Loucy (cell line): ENCODE data around the gene TNNC1.

Experiments
- H2AFZ ChIP-seq: fragments of 200-600 bp; sonication (generic); 2 replicates; pipeline ENCODE4 v1.6.0; 2016; ENCODE audit warnings: antibody characterized with exemption, mild to moderate bottlenecking, low read length, moderate library complexity
- H3F3A ChIP-seq: fragments of 200-600 bp; 2 replicates; pipeline ENCODE4 v1.6.0; 2016; ENCODE audit warnings: antibody characterized with exemption, low read depth, mild to moderate bottlenecking
- H3K27me3 ChIP-seq: fragments of 200-600 bp; sonication (generic); 2 replicates; pipeline ENCODE4 v1.6.1; 2014; ENCODE audit warnings: low read length, mild to moderate bottlenecking; ENCODE audit not compliant: insufficient read depth, poor library complexity, severe bottlenecking
- H3K36me3 ChIP-seq: fragments of 200-600 bp; sonication (generic); 2 replicates; pipeline ENCODE4 v1.6.1; 2016; ENCODE audit warnings: low read length; ENCODE audit not compliant: insufficient read depth
- H3K4me1 ChIP-seq: fragments of 200-600 bp; sonication (generic); 2 replicates; pipeline ENCODE4 v1.5.1; 2014; ENCODE audit warnings: low read length, mild to moderate bottlenecking; ENCODE audit not compliant: insufficient read depth, poor library complexity, severe bottlenecking
- H3K4me2 ChIP-seq: fragments of 200-600 bp; sonication (generic); 2 replicates; pipeline ENCODE4 v1.6.0; 2014; ENCODE audit warnings: antibody characterized with exemption, low read length, low read depth, mild to moderate bottlenecking; ENCODE audit not compliant: poor library complexity, severe bottlenecking
- H3K4me3 ChIP-seq: fragments of 200-600 bp; sonication (generic); 2 replicates; pipeline ENCODE4 v1.5.1; 2014; ENCODE audit warnings: low read length, mild to moderate bottlenecking, mixed read lengths; ENCODE audit not compliant: poor library complexity, severe bottlenecking
- H3K79me2 ChIP-seq: fragments of 200-600 bp; sonication (generic); 2 replicates; pipeline ENCODE4 v1.6.1; 2014; ENCODE audit warnings: low read length; ENCODE audit not compliant: insufficient read depth
- H3K9ac ChIP-seq: fragments of 200-600 bp; sonication (generic); 2 replicates; pipeline ENCODE4 v1.6.0; 2014; ENCODE audit warnings: mild to moderate bottlenecking, low read depth, low read length, moderate library complexity; ENCODE audit not compliant: poor library complexity, severe bottlenecking
- H3K9me2 ChIP-seq: fragments of 200-600 bp; sonication (generic); replicated peaks from 2 replicates; pipeline ENCODE4 v1.6.1; 2016; ENCODE audit warnings: low read depth, low read length, mixed read lengths
- H3K9me3 ChIP-seq: fragments of 200-600 bp; sonication (generic); 2 replicates; pipeline ENCODE4 v1.6.1; 2014; ENCODE audit warnings: mild to moderate bottlenecking, antibody characterized with exemption, low read length, low read depth; ENCODE audit not compliant: insufficient read depth
- H4K20me1 ChIP-seq: fragments of 200-600 bp; sonication (generic); 2 replicates; pipeline ENCODE4 v1.6.0; 2014; ENCODE audit warnings: antibody characterized with exemption, low read length, mild to moderate bottlenecking; ENCODE audit not compliant: insufficient read depth, poor library complexity, severe bottlenecking
- EZH2phosphoT487 ChIP-seq: fragments of 200-600 bp; IDR thresholded peaks from 2 replicates; pipeline ENCODE4 v1.6.1; 2018; ENCODE audit warnings: antibody characterized with exemption, mild to moderate bottlenecking, moderate library complexity, borderline replicate concordance
- TF ChIP-seq, protein P1 (sequence below): fragments of 200-600 bp; sonication (generic); conservative IDR thresholded peaks from 2 replicates; pipeline ENCODE4 v1.5.1; 2014; ENCODE audit warnings: mild to moderate bottlenecking, antibody characterized with exemption, low read length

Gene TNNC1

DNA sequence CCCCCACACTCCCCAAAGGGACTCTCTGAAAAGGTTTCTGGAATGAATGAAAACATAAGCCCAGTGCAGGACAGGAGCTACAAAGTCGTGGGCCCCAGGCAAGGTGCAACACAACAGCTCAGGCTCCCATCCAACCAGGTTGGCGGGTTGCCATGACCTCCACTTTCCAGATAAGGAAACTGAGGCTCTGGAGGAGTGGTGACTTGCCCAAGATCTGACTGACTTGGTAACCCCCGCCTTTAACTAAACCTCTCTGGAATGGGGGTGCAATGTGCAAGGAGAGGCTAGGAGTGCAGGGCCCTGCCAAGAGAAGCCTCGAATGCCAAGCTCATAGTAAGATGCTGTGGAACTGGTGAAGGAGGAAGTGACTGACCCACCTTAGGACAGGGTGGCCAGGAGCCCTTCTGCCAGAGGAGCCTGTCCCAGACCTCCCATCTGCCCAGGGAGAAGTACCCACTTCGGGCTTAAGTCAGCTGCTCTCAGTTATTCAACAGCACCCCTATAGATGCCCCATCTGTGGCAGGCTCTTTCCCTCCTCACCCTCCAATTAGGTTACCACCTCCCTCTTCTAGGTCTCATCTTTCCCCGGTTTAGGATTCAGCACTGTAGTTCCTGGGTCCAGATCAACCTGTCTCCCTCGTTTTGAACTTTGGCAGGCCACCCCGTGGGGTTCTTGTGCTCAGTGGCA lies 553 bp upstream of the TNNC1 start:
- H4K20me1 ChIP-seq = peaks cover 20% of the 10 kb centered on the region
- H2AFZ ChIP-seq = no peak overlapping the region; the same call in 1 of the 2 replicates
- no peaks in the 10 kb centered on the region for H3F3A ChIP-seq
- peak overlapping the region; percentile 82 for H3K4me3 ChIP-seq
- peaks cover 36% of the 10 kb centered on the region for H3K4me1 ChIP-seq
- peaks cover 15% of the 10 kb centered on the region; the same call in 1 of the 2 replicates for H3K36me3 ChIP-seq
- H3K79me2 ChIP-seq = peaks cover 45% of the 10 kb centered on the region
- no peaks in the 10 kb centered on the region for H3K9me2 ChIP-seq
- H3K9ac ChIP-seq = peak overlapping the region; percentile 99
- no peaks in the 10 kb centered on the region for H3K9me3 ChIP-seq
- peaks cover 6% of the 10 kb centered on the region for H3K27me3 ChIP-seq
- no peak for TF ChIP-seq EZH2phosphoT487
- TF ChIP-seq, protein P1, sequence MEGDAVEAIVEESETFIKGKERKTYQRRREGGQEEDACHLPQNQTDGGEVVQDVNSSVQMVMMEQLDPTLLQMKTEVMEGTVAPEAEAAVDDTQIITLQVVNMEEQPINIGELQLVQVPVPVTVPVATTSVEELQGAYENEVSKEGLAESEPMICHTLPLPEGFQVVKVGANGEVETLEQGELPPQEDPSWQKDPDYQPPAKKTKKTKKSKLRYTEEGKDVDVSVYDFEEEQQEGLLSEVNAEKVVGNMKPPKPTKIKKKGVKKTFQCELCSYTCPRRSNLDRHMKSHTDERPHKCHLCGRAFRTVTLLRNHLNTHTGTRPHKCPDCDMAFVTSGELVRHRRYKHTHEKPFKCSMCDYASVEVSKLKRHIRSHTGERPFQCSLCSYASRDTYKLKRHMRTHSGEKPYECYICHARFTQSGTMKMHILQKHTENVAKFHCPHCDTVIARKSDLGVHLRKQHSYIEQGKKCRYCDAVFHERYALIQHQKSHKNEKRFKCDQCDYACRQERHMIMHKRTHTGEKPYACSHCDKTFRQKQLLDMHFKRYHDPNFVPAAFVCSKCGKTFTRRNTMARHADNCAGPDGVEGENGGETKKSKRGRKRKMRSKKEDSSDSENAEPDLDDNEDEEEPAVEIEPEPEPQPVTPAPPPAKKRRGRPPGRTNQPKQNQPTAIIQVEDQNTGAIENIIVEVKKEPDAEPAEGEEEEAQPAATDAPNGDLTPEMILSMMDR = no peak
- peak overlapping the region; percentile 89 for H3K4me2 ChIP-seq

DNA sequence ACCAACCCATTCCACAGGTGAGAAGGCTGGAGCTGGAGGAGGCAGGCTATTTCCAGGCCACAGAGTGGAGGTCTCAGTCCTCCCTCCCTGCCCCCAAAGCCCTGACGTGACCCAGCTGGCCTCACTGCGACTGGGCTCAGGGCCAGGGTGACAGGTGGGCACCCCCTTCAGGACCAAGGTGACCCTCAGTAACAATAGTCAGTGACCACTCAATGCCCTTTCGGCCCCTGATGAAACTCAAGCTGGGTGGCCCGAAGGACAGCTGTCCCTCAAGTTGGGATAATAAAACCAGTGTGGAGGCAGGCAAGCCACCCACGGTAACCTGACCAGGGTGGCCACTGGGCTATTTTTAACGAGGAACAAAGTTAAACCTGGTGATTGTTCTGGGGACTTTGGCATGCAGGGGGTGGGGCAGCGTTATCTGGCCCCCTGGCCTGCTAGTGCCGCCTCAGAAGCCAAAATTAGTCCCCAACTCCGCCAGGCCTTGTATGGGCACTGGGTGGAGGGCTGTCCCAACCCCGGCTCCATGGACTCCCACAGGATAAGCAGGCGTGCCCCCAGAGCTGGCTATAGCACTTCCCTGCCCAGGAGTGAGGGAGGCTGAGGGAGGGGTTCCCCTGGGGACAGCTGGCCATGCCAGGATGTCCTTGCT lies 1.1 kb downstream of the TNNC1 start:
- Histone ChIP-seq H3K36me3 (no peaks in the 10 kb centered on the region; the same call in 1 of the 2 replicates), H3K9me2 (no peaks in the 10 kb centered on the region), H2AFZ (no peak overlapping the region), H3K79me2 (peaks cover 28% of the 10 kb centered on the region), H4K20me1 (peaks cover 7% of the 10 kb centered on the region), H3K9me3 (no peaks in the 10 kb centered on the region), H3K4me2 (no peak overlapping the region), H3F3A (no peaks in the 10 kb centered on the region), H3K4me3 (no peak overlapping the region), H3K4me1 (peaks cover 21% of the 10 kb centered on the region), H3K27me3 (peaks cover 6% of the 10 kb centered on the region), H3K9ac (no peak overlapping the region)
- no peak for TF ChIP-seq EZH2phosphoT487
- TF ChIP-seq, protein P1 = no peak

DNA sequence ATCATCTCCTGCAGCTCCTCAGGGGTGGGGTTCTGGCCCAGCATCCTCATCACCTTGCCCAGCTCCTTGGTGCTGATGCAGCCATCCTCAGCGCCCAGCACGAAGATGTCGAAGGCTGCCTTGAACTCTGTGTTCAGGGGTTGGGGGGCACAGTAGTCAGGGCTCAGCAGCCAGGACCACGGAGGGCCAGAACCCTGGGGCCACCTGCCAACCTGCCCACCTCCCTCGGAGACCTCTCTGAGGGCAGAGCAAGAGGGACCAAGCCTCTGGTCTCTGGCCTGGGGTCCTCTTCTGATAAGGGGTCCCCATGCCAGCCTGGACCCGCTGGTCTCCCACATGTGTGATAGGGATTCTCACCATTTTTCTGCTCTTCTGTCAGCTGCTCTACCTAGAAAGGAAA lies 1.7 kb downstream of the TNNC1 start:
- peaks cover 6% of the 10 kb centered on the region for H3K27me3 ChIP-seq
- no peak overlapping the region for H3K9ac ChIP-seq
- no peak overlapping the region for H3K4me2 ChIP-seq
- H3K36me3 ChIP-seq = no peaks in the 10 kb centered on the region
- TF ChIP-seq, protein P1 = no peak
- TF ChIP-seq EZH2phosphoT487 = no peak
- H3K9me3 ChIP-seq = no peaks in the 10 kb centered on the region
- peaks cover 1% of the 10 kb centered on the region for H4K20me1 ChIP-seq
- no peaks in the 10 kb centered on the region for H3F3A ChIP-seq
- peaks cover 23% of the 10 kb centered on the region for H3K79me2 ChIP-seq
- peaks cover 15% of the 10 kb centered on the region for H3K4me1 ChIP-seq
- no peak overlapping the region for H2AFZ ChIP-seq
- H3K4me3 ChIP-seq = no peak overlapping the region
- no peaks in the 10 kb centered on the region for H3K9me2 ChIP-seq
